C4-2B (cell line): Measurements from ENCODE around the gene PPFIBP1.

Experiments
- H3K27ac ChIP-seq: fragments of 450-650 bp; 2 replicates; pipeline ENCODE4 v1.5.1; 2017
- CTCF ChIP-seq: fragments of 450-650 bp; conservative IDR thresholded peaks from 2 replicates; pipeline ENCODE4 v1.5.1; 2017; ENCODE audit warnings: mild to moderate bottlenecking
- ZFX ChIP-seq: fragments of 450-650 bp; IDR thresholded peaks from 2 replicates; pipeline ENCODE4 v1.6.1; 2017

PPFIBP1 gene

GRCh38 chr12:27614866-27615265, 90.9 kb downstream of the PPFIBP1 start:
- no peak overlapping the region for H3K27ac ChIP-seq
- TF ChIP-seq CTCF (no peak), ZFX (no peak)

GRCh38 chr12:27615331-27615891, 91.4 kb downstream of the PPFIBP1 start:
- TF ChIP-seq ZFX (no peak), CTCF (no peak)
- no peak overlapping the region for H3K27ac ChIP-seq

- no peak overlapping the region for H3K27ac ChIP-seq
- TF ChIP-seq CTCF: no peak
- TF ChIP-seq ZFX: no peak
These were observed 92.5 kb downstream of the PPFIBP1 start for GRCh38 chr12:27616356-27617142.

- TF ChIP-seq CTCF: no peak
- TF ChIP-seq ZFX: no peak
- H3K27ac ChIP-seq: no peak overlapping the region
These were observed 94.8 kb downstream of the PPFIBP1 start for GRCh38 chr12:27618836-27619235.

GRCh38 chr12:27619308-27619707, 95.3 kb downstream of the PPFIBP1 start:
- H3K27ac ChIP-seq: no peak overlapping the region
- TF ChIP-seq CTCF (no peak), ZFX (no peak)

- no peak overlapping the region for H3K27ac ChIP-seq
- no peak for TF ChIP-seq ZFX
- TF ChIP-seq CTCF: no peak
These were observed 96.1 kb downstream of the PPFIBP1 start for GRCh38 chr12:27620121-27620520.

- no peak overlapping the region for H3K27ac ChIP-seq
- TF ChIP-seq ZFX (no peak), CTCF (no peak)
These were observed 98.6 kb downstream of the PPFIBP1 start for GRCh38 chr12:27622436-27623195.
